ENCODE measurements around the gene CHKA.
A peak's percentile ranks its signal among the peaks of the same experiment; 100 is the strongest.

Gene CHKA

GRCh38 chr11:68121067-68121899 lies at the start of gene CHKA:
TSS of gene CHKA (minus strand) at chr11:68121388. CDS start at chr11:68121177, 211 bp downstream.
- DNase-seq: peak; percentile 92

GRCh38 chr11:68169442-68169841 lies 48.3 kb upstream of the CHKA start:
- no peak for DNase-seq

- DNase-seq: no peak
Measured at GRCh38 chr11:68168694-68169093, 47.5 kb upstream of the CHKA start.

GRCh38 chr11:68167474-68167873 lies 46.3 kb upstream of the CHKA start:
- DNase-seq: no peak

- DNase-seq: no peak
Measured at GRCh38 chr11:68166969-68167368, 45.8 kb upstream of the CHKA start.

GRCh38 chr11:68165601-68166000 lies 44.4 kb upstream of the CHKA start:
- DNase-seq: no peak

GRCh38 chr11:68164437-68164836 lies 43.2 kb upstream of the CHKA start:
- DNase-seq: no peak

GRCh38 chr11:68163691-68164090 lies 42.5 kb upstream of the CHKA start:
- DNase-seq: no peak

- DNase-seq: no peak
Measured at GRCh38 chr11:68160100-68160695, 39.0 kb upstream of the CHKA start.

GRCh38 chr11:68159665-68160064 lies 38.5 kb upstream of the CHKA start:
- DNase-seq: no peak

GRCh38 chr11:68159161-68159560 lies 38.0 kb upstream of the CHKA start:
- no peak for DNase-seq

- no peak for DNase-seq
Measured at GRCh38 chr11:68158580-68158979, 37.4 kb upstream of the CHKA start.

- DNase-seq: no peak
Measured at GRCh38 chr11:68153742-68154141, 32.6 kb upstream of the CHKA start.

GRCh38 chr11:68150037-68150436 lies 28.8 kb upstream of the CHKA start:
- DNase-seq: no peak

- DNase-seq: no peak
Measured at GRCh38 chr11:68149417-68149816, 28.2 kb upstream of the CHKA start.

- DNase-seq: no peak
Measured at GRCh38 chr11:68148879-68149278, 27.7 kb upstream of the CHKA start.

- DNase-seq: no peak
Measured at GRCh38 chr11:68148071-68148805, 27.1 kb upstream of the CHKA start.

- no peak for DNase-seq
Measured at GRCh38 chr11:68146704-68147474, 25.7 kb upstream of the CHKA start.

GRCh38 chr11:68146010-68146540 lies 24.9 kb upstream of the CHKA start:
- no peak for DNase-seq

GRCh38 chr11:68145120-68145866 lies 24.1 kb upstream of the CHKA start:
- no peak for DNase-seq

GRCh38 chr11:68143310-68143689 lies 22.1 kb upstream of the CHKA start:
- no peak for DNase-seq

All from NCI-H82 (cell line).